Kidney epithelial cell (primary cell): ENCODE data around the gene HRNR. TPM values are rescaled to one million over a fixed set of nuclear protein-coding genes. Genes with fewer than 3 reads are reported as not detected.

Source experiments
- DNase-seq: peaks from one replicate; pipeline ENCODE4 v3.0.0-alpha.2; 2010; ENCODE audit warnings: low read depth
- H3K27me3 ChIP-seq: 2 replicates; pipeline ENCODE4 v1.6.0; 2011; ENCODE audit warnings: low read length; ENCODE audit not compliant: control insufficient read depth, insufficient read depth
- H3K36me3 ChIP-seq: 2 replicates; pipeline ENCODE4 v1.5.1; 2011; ENCODE audit warnings: low read length; ENCODE audit not compliant: control insufficient read depth, insufficient read depth
- H3K4me3 ChIP-seq: 2 replicates; pipeline ENCODE4 v1.5.1; 2011; ENCODE audit warnings: low read depth, mild to moderate bottlenecking, control low read depth, low read length
- total RNA-seq: library from RNA; depleted of rRNA; stranded (reverse); fragments of >200 nt; gene quantifications from 2 replicates; pipeline ENCODE4 v1.2.3, GENCODE V29; 2015
- TF ChIP-seq, protein P1 (sequence below): IDR thresholded peaks from 2 replicates; pipeline ENCODE4 v1.5.1; 2011; ENCODE audit warnings: mild to moderate bottlenecking, moderate library complexity, low read length, control low read depth, inconsistent platforms; ENCODE audit not compliant: insufficient read depth, poor library complexity, severe bottlenecking

Gene HRNR
- total RNA-seq, 1 donor from 2014 or later = not detected

GRCh38 chr1:152190589-152190988 lies 33.4 kb downstream of the HRNR start:
- no peak for DNase-seq
- Histone ChIP-seq H3K27me3 (no peaks in the 10 kb centered on the region), H3K36me3 (no peaks in the 10 kb centered on the region), H3K4me3 (no peak overlapping the region)
- TF ChIP-seq, protein P1, sequence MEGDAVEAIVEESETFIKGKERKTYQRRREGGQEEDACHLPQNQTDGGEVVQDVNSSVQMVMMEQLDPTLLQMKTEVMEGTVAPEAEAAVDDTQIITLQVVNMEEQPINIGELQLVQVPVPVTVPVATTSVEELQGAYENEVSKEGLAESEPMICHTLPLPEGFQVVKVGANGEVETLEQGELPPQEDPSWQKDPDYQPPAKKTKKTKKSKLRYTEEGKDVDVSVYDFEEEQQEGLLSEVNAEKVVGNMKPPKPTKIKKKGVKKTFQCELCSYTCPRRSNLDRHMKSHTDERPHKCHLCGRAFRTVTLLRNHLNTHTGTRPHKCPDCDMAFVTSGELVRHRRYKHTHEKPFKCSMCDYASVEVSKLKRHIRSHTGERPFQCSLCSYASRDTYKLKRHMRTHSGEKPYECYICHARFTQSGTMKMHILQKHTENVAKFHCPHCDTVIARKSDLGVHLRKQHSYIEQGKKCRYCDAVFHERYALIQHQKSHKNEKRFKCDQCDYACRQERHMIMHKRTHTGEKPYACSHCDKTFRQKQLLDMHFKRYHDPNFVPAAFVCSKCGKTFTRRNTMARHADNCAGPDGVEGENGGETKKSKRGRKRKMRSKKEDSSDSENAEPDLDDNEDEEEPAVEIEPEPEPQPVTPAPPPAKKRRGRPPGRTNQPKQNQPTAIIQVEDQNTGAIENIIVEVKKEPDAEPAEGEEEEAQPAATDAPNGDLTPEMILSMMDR = no peak

- H3K27me3 ChIP-seq = no peaks in the 10 kb centered on the region
- peak overlapping the region; percentile 55 for H3K4me3 ChIP-seq
- DNase-seq = no peak
- no peaks in the 10 kb centered on the region for H3K36me3 ChIP-seq
- TF ChIP-seq, protein P1 = peak; percentile 80
Observed at GRCh38 chr1:152189657-152190442, 34.1 kb downstream of the HRNR start.

- TF ChIP-seq, protein P1 = peak; percentile 84
- Histone ChIP-seq H3K27me3 (no peaks in the 10 kb centered on the region), H3K36me3 (no peaks in the 10 kb centered on the region), H3K4me3 (peak overlapping the region; percentile 55)
- peak; percentile 44 for DNase-seq
Observed at GRCh38 chr1:152188673-152189591, 35.1 kb downstream of the HRNR start.

DNA sequence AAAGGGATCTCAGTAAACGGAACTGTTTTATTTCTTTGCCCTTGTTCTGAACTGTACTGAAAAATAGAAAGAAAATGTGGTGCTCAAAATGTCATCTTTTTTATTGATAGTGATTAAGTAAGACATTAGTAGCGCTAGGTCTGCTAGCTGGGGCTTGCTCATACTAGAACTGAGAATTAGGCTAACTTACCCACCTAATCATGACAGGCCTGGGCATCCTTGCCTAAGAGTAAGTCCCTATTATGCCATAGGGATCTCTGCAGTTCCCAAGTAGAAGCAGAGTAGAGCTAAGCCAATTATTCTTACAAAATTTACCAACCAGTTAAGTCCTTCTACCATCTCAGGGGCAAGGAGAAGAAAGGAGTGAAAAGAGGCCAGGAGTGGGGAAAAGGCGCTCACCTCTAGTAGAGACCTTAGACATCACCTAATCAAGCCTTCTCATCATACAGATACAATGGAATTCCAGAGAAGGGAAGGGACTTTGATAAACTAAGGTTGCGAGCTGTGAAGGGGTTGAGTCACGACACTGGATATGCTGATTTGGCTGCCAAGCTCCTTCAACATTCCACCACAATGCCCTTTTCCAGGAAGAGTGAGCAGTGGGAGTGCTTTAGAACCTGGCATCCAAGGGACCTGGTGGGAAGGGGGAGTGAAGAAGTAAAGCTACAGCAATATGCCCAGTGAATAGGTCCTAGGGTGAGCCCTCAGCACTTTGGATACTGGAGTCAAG lies 37.3 kb downstream of the HRNR start:
- no peaks in the 10 kb centered on the region for H3K27me3 ChIP-seq
- no peak overlapping the region for H3K4me3 ChIP-seq
- no peak for DNase-seq
- TF ChIP-seq, protein P1 = no peak
- no peaks in the 10 kb centered on the region for H3K36me3 ChIP-seq

GRCh38 chr1:152185544-152186391 lies 38.2 kb downstream of the HRNR start:
- TF ChIP-seq, protein P1 = peak; percentile 77
- Histone ChIP-seq H3K27me3 (no peaks in the 10 kb centered on the region), H3K36me3 (no peaks in the 10 kb centered on the region), H3K4me3 (no peak overlapping the region)
- DNase-seq = no peak
